Retinal pigment epithelial cell (primary cell): ENCODE measurements around the gene UBIAD1.

ENCODE experiments used
- DNase-seq: peaks from one replicate; pipeline ENCODE4 v3.0.0-alpha.2; 2010; ENCODE audit warnings: low read depth
- H3K4me3 ChIP-seq: 2 replicates; pipeline ENCODE4 v1.5.1; 2011; ENCODE audit warnings: mild to moderate bottlenecking, low read length, control low read depth, moderate library complexity
- TF ChIP-seq, protein P1 (sequence below): conservative IDR thresholded peaks from 2 replicates; pipeline ENCODE4 v1.5.1; 2011; ENCODE audit warnings: low read depth, low read length, control low read depth, inconsistent platforms

Gene UBIAD1

DNA sequence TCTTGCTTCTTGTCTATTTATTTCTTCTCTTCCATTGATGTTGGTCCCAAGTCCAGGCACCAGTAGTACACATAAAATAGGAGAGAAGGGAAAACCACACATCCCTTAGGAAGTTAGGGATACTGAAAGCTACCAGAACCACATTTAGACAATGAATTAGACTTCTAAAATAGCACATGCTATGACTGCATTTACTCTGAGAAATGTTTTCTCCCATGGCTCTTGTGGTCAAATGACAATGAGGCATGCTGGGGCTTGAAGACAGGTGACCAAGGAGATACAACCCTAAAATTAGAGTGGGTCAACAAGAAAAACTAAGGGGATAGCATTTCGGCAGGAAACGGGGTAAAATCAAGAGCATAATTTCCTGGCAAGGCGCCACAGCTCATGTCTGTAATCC lies 27.8 kb upstream of the UBIAD1 start:
- TF ChIP-seq, protein P1, sequence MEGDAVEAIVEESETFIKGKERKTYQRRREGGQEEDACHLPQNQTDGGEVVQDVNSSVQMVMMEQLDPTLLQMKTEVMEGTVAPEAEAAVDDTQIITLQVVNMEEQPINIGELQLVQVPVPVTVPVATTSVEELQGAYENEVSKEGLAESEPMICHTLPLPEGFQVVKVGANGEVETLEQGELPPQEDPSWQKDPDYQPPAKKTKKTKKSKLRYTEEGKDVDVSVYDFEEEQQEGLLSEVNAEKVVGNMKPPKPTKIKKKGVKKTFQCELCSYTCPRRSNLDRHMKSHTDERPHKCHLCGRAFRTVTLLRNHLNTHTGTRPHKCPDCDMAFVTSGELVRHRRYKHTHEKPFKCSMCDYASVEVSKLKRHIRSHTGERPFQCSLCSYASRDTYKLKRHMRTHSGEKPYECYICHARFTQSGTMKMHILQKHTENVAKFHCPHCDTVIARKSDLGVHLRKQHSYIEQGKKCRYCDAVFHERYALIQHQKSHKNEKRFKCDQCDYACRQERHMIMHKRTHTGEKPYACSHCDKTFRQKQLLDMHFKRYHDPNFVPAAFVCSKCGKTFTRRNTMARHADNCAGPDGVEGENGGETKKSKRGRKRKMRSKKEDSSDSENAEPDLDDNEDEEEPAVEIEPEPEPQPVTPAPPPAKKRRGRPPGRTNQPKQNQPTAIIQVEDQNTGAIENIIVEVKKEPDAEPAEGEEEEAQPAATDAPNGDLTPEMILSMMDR = no peak
- H3K4me3 ChIP-seq = no peak overlapping the region
- no peak for DNase-seq

DNA sequence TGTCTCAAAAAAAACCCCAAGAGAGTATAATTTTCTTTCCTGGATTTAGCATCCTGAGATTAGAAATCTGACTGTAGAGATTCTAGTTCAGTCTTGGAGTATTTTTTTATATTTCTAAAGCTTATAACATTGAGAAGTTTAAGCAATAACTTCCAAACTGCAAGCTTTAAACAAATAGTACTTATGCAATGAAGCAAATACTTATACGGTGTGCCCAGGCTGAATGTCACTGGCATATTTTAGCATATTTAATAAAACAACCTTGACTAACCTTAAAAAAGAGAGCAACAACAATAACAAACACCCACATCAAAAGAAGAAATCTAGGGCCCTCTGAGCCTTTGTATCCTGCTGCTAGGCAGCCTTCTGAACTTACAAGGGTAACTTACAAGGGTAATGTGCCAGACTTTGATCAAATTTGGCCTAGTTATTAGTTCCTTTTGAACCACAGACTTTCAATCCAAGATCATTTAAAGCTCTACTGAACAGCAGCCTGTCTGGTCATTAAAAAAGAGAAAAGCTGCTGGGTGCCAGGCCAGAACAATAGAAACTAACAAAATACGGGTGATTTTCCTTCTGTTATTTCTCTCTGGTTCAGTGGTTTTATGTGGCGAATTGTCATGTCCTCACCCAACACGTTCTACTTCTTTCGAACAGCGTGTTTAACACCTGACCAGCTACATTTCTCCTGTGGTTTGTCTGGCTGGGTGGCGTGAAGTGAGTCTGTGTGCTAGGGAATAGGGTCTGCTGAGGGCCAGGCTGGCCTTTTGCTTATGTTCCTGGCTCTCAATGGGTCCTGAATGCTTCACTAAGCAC lies 26.9 kb upstream of the UBIAD1 start:
- no peak overlapping the region for H3K4me3 ChIP-seq
- DNase-seq = no peak
- TF ChIP-seq, protein P1 = no peak

DNA sequence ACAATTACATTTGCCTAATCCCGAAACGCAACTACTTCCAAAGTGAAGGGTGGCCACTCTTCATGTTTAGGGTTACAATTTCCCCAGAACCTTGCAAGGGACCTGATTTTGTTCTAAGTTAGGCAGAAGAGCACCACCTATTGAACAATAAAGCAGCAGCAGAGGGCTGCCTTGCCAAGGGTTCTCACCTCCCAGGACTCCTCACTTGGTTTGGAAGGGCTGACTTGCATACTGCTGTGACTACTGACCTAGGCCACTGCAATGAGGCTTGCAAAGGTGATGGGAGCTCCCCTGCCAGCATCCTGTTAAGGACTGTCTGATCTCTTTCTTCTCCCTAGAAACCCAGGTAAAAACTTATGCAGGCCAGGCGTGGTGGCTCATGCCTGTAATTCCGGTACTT lies 24.8 kb upstream of the UBIAD1 start:
- DNase-seq = no peak
- TF ChIP-seq, protein P1 = no peak
- no peak overlapping the region for H3K4me3 ChIP-seq

DNA sequence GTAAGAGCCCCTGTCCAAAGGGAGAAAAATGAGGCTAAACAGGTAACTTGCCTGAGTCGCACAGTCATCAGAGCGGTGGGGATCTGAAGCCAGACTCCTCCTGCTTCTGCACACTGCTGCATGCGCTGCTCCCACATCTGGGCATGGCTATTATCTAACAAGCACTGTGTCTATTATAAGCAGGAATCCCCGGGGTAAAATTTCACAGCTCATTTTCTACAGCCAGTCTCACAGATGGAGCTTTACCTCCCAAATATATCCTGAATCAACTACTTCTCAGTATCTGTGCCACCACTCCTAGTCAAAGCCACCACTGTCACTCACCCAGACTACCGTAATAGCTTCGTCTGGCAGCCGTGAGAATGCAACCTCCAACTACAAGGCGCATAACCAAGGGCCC lies 20.5 kb upstream of the UBIAD1 start:
- DNase-seq = no peak
- TF ChIP-seq, protein P1 = no peak
- no peak overlapping the region for H3K4me3 ChIP-seq

DNA sequence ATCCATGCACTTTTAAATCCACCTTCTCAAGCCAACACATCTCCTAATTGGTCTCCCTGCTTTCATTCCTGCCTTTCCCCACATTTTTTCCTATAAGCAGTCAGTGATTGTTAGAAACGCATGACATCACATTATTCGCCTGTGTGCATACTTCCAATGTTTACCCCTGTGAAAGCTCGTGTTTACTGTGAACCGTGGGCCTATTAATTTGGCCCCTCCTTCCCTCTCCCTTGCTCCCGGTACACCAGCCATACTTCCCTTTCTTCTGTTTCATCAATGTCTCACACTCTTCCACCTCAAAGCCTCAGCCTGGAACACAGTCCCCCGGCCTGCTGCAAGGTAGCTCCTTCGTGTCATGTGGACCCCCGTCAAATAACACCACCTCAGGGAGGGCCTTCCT lies 19.8 kb upstream of the UBIAD1 start:
- H3K4me3 ChIP-seq = no peak overlapping the region
- TF ChIP-seq, protein P1 = no peak
- no peak for DNase-seq

DNA sequence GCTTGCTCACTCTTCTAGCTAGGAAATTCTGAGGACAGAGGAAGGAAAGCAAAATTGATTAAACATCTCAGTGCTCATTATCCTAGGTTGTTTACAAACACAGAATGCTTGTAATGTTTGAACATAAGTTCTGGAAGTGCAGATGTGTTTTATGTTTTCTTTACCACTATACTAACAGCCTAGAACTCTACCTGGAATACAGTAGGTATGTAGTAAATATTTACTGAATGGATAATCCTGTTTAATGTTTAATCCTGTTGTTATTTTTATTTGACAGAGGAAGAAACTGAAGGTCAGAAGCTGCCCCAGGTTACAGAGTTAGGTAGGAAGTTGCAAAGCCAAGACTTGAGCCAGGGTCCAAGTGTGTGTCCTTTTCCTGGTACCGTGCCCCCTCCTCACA lies 16.7 kb upstream of the UBIAD1 start:
- no peak for DNase-seq
- H3K4me3 ChIP-seq = no peak overlapping the region
- TF ChIP-seq, protein P1 = no peak
